COLO829 (cell line): Measurements from ENCODE around the gene OPN1MW3.
"Not testable (repeated sequence)": the region's sequence is repeated elsewhere in the genome, so short reads cannot be mapped to it uniquely, and the experiment has no call there.

Experiments used
- DNase-seq: peaks from one replicate; pipeline ENCODE4 v3.0.0; 2012; ENCODE audit warnings: low spot score

Gene OPN1MW3

GRCh38 chrX:154257282-154257681 lies at the start of gene OPN1MW3:
Gene OPN1MW3, plus strand, starts transcription at chrX:154257582. Its CDS starts 38 bp downstream, at chrX:154257620.
- DNase-seq, result not testable (repeated sequence)

DNA sequence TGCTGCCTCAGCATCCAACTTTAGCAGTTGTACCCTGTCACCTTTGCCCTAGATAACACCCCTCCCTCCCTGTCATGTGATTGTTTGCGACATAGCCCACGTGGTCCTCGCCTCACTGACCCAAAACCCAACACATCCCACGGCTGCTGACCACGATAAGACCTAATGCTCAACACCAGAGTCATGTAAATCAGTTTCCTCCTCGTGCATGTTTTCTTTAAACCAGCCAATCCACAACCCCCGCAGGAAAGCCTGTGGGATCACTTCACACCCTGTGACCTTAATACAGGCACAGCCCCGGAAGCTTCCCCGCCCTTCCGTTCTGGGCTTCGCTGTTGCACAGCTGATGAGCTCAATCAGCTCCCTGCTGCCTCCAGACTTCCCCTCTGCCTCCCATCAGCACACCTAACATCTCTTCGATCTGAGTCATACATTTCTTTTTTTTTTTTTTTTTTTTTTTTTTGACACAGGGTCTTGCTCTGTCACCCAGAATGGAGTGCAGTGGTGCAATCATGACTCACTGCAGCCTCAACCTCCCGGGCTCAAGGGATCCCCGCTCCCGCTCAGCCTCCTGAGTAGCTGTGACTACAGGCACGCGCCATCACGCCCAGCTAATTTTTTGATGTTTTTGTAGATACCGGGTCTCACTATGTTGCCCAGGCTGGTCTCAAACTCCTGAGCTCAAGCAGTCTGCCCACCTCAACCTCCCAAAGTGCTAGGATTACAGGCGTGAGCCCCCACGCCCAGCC lies 47.5 kb upstream of the OPN1MW3 start:
- not testable (repeated sequence) for DNase-seq

DNA sequence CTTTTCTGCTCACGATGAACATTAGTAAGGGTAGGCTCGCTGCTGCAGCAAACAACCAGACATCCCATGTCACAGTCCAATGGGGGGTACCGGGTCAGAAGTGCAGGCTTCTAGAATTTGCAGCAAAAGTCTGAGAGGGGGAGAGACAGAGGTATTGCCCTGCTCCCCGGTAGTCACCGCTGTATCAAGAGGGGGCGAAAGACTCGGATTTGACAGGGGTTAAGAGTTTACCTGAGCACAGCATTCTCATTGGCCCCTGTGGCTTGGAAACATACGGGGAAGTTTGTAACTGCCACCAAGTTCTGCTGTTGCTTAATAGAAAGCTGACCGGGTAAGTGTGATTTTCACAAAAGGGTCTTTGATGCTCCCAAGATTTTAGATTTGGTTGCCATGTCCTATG lies 46.3 kb upstream of the OPN1MW3 start:
- DNase-seq, result not testable (repeated sequence)

DNA sequence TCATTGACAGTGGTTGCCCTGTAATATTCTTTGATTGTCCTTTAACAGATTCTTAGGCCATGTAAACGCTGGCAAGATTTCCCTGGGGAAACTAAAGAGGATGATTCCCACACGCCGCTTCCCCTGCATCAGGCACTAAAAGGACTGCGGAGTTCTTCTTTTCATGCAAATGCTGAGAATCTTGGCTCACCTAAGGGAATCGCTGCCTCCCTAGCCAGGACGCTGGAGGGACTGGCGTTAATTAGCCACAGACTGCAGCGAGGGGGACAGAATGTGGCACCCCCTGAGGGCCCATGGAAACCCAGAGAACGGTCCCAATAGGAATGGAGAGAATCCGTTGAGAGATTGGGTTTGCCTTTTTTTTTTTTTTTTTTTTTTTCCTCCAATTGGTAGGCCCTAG lies 45.9 kb upstream of the OPN1MW3 start:
- DNase-seq, result not testable (repeated sequence)

- not testable (repeated sequence) for DNase-seq
These were observed 37.9 kb upstream of the OPN1MW3 start, which contains the start of gene OPN1MW2 for GRCh38 chrX:154219456-154219855. Gene OPN1MW2, plus strand, starts transcription at chrX:154219756. Its CDS starts 60 bp downstream, at chrX:154219816.

DNA sequence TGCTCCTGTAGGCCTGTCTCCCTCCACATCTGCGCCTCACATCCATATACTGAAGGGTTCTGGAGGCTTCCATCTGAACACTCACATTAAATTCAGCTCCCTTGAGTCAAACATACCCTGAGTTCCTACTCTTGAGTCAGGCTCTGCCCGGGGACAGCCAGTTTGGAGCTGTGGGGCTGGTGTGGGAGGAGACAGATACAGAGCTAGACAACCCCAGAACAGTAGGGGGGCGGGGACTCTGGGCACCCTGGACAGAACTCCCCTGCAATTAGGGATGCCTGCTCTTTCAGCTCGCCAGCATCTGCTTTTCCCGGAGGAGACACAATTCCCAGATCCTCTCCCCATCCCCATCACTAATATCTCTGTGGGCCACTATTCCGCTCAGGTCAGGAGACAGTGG lies 32.1 kb upstream of the OPN1MW3 start:
- not testable (repeated sequence) for DNase-seq

DNA sequence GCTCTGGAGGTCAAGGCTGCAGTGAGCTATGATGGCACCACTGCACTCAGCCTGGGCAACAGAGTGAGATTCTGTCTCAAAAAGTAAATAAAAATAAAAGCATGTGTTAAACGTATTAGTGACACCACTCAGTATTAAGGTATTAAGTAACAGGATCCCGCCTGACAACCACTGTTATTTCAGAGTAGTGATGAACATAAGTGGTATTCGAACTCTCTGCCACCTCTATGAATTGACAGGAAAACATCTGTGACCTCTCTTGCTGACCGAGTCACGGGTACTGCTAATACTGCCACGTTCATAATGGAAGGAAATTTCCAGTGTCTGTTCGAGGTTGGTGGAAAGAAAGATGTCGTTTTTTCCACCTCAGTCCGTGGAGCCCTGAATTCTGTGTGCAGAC lies 30.7 kb upstream of the OPN1MW3 start:
- not testable (repeated sequence) for DNase-seq

DNA sequence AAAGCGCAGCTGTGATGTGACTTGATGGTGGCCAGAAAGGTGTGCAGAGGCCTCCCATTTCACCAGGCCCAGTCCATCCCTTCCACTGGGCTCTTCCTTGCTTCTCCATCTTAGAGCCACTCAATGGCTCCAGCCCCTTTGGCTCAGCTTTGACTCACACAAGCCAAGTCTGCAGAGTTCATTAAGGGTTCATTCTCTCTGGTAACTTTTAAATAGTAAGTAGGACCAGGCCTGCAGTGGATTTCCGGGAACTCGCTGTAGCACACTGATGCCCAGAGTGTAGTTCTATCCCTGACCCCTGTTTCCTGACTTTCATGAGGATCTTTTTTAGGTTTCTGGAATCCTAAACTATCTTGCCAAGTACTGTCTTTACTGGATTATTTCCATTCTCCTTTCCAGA lies 25.9 kb upstream of the OPN1MW3 start:
- DNase-seq, result not testable (repeated sequence)

- not testable (repeated sequence) for DNase-seq
These were observed 23.8 kb upstream of the OPN1MW3 start for GRCh38 chrX:154233620-154234019.

- not testable (repeated sequence) for DNase-seq
These were observed 18.3 kb upstream of the OPN1MW3 start for GRCh38 chrX:154238939-154239559.

GRCh38 chrX:154239982-154240503 lies 17.3 kb upstream of the OPN1MW3 start:
- DNase-seq, result not testable (repeated sequence)

GRCh38 chrX:154247377-154248045 lies 9.9 kb upstream of the OPN1MW3 start:
- DNase-seq, result not testable (repeated sequence)

DNA sequence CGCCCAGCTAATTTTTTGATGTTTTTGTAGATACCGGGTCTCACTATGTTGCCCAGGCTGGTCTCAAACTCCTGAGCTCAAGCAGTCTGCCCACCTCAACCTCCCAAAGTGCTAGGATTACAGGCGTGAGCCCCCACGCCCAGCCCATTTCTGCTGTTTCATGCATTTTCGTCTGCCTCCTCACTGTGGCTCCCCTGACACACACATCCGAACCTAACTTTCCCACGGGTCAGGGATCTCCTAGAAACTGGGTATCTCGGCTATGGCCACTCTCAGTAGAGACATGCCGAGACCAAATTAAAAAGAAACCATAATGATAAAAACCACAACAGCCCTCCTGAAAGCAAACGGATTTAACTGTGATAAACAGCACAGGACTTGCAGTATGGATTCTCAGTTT lies 9.3 kb upstream of the OPN1MW3 start:
- not testable (repeated sequence) for DNase-seq

DNA sequence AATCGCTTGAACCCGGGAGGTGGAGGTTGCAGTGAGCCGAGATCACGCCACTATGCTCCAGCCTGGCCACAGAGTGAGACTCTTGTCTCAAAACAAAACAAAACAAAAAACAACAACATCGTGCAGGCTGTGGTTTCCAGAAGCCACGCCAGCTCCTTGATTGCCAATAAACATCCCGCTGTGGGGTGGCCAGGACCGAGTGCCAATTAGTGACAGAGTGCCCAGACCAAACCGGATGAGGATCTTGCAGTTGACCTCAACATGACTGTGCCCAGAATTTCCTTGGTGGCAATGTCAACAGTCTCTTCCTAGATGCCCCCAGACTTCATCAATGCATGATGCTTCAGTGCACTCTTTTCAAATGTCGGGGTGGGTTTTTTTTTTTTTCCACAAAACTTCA lies 1.3 kb downstream of the OPN1MW3 start:
- DNase-seq, result not testable (repeated sequence)

DNA sequence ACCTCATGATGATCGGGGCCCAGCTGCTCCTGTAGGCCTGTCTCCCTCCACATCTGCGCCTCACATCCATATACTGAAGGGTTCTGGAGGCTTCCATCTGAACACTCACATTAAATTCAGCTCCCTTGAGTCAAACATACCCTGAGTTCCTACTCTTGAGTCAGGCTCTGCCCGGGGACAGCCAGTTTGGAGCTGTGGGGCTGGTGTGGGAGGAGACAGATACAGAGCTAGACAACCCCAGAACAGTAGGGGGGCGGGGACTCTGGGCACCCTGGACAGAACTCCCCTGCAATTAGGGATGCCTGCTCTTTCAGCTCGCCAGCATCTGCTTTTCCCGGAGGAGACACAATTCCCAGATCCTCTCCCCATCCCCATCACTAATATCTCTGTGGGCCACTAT lies 5.7 kb downstream of the OPN1MW3 start:
- not testable (repeated sequence) for DNase-seq

DNA sequence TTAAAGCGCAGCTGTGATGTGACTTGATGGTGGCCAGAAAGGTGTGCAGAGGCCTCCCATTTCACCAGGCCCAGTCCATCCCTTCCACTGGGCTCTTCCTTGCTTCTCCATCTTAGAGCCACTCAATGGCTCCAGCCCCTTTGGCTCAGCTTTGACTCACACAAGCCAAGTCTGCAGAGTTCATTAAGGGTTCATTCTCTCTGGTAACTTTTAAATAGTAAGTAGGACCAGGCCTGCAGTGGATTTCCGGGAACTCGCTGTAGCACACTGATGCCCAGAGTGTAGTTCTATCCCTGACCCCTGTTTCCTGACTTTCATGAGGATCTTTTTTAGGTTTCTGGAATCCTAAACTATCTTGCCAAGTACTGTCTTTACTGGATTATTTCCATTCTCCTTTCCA lies 11.9 kb downstream of the OPN1MW3 start:
- not testable (repeated sequence) for DNase-seq

DNA sequence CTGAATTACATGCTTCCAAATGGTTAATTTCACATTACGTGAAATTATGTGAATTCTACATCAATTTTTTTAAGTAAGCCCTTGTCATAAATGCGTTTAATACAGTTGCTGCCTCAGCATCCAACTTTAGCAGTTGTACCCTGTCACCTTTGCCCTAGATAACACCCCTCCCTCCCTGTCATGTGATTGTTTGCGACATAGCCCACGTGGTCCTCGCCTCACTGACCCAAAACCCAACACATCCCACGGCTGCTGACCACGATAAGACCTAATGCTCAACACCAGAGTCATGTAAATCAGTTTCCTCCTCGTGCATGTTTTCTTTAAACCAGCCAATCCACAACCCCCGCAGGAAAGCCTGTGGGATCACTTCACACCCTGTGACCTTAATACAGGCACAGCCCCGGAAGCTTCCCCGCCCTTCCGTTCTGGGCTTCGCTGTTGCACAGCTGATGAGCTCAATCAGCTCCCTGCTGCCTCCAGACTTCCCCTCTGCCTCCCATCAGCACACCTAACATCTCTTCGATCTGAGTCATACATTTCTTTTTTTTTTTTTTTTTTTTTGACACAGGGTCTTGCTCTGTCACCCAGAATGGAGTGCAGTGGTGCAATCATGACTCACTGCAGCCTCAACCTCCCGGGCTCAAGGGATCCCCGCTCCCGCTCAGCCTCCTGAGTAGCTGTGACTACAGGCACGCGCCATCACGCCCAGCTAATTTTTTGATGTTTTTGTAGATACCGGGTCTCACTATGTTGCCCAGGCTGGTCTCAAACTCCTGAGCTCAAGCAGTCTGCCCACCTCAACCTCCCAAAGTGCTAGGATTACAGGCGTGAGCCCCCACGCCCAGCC lies 27.3 kb downstream of the OPN1MW3 start:
- not testable (repeated sequence) for DNase-seq

DNA sequence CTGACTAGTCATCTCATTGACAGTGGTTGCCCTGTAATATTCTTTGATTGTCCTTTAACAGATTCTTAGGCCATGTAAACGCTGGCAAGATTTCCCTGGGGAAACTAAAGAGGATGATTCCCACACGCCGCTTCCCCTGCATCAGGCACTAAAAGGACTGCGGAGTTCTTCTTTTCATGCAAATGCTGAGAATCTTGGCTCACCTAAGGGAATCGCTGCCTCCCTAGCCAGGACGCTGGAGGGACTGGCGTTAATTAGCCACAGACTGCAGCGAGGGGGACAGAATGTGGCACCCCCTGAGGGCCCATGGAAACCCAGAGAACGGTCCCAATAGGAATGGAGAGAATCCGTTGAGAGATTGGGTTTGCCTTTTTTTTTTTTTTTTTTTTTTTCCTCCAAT lies 29.0 kb downstream of the OPN1MW3 start:
- DNase-seq, result not testable (repeated sequence)

DNA sequence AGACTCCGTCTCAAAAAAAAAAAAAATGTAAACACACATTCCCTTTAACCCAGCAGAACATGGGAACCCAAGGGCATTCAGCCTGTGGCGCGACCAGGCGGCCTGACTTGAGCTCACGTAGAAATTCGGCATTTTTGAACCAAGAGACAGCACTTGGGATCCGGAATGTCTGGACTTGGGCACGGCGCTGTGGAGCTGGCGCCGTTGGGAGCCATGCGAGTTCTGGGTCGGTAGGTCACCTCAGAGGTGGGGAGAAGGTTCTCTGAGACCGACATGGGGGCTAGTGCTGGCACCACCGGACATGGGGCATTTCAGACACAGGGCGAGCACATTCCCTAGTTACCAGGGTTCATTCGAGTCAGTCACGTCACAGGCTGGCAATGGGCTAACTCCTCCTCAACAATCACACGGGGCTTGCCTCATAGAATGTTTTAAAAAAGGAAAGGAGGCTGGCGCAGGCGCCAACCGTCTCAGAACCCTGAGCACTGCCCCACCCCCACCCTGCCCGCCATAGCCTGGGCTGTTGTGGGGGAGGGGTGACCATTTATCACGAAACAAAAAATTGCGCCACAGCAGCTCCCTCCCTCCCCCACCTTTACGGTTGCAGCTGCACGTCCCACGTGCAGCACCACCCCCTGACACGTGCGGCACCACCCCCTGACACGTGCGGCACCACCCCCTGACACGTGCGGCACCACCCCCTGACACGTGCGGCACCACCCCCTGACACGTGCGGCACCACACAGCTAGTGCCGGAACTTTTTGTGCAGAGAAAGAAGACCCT lies 37.6 kb downstream of the OPN1MW3 start, which contains the start of gene TEX28:
Gene TEX28 (minus strand): TSS at position 334 of the 784 bp plus-strand sequence. CDS start 3,007 bp downstream, outside the sequence.
- no peak for DNase-seq

DNA sequence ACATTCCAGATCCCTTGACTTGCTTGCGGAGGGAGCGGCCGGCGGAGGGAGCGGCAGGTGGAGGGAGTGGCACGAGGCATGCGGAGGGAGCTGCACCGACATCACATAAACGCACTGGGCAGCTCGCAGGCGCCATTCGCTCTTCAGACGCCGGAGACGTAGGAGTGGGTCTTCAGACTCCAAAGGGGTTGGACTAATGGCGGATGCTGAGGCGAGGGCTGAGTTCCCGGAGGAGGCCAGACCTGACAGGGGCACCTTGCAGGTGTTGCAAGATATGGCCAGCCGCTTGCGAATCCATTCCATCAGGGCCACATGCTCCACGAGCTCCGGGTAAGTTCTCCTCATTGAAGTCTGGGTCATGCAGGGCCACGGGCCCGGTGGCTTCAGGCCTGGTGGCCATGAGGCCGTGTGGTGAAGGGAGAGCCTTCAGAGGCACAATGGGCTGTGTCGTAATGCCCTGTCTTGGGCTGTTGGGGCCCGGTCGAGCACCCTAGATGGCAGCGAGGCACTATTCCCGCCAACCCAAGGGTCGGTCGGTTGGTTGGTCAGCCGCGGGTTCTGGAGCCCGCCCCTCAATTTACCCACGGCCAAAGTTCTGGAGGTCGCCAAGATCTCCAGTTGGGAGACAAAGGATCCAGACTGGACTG lies 38.4 kb downstream of the OPN1MW3 start, which contains the start of gene TKTL1:
Gene TKTL1 (plus strand): TSS at position 132 of the 647 bp plus-strand sequence. CDS start 65 bp downstream, at position 197.
- no peak for DNase-seq
